ENCODE results near the gene SPIN2B.

Gene SPIN2B

DNA sequence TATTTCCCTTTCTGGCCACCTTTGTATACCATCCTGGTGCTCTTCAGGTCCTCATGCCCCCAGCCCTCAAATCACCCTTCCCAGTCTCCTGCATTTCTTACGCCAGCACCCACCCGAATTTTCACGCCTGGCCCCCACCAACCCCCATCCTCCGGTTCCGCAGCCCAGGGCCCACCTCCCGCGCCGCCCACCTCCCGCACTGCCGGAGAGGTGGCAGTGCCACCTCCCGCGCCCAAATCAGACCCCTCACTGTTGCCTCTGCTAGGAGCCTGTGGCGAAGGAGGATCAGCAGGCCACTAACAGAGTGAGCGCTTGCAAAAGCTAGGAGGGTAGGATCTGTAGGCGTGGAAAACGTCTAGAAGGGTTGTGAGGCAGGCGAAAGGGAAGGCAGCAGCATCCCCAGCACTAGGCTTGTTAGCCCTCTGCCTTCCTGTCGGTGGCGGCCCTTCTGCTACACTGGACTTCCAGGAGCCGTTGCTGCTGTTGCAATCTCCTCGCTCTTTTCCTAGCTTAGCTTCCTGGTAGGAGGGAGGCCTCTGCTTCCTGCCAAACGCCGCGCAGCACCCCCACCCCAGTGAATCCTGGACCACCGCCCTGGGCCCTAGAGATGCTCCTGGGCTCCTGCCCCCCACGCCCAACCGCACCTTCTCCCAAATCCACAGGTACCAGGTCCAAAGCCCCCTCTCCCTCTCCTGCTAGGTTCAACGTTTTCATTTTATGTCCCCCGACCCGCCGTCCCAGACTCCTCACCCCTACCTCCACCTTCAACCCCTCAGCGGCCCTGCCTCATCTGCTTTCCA, 51.0 kb downstream of the SPIN2B start:
- no peak for DNase-seq
